GM23338 (cell line): ENCODE data around the gene RABGAP1L.

Source experiments
- CTCF ChIP-seq, 2 experiments: fragments of 200-600 bp in 1 of 2; sonication (generic) in 1 of 2; conservative IDR thresholded peaks; 2 replicates each; pipeline versions ENCODE4 v1.5.1 to v1.6.1; 2016 to 2017; ENCODE audit warnings: antibody characterized with exemption in 2 of 2, low read depth in 2 of 2, mild to moderate bottlenecking in 2 of 2, moderate library complexity in 1 of 2
- ETS1 ChIP-seq: IDR thresholded peaks from 2 replicates; pipeline ENCODE4 v1.6.1; 2016; ENCODE audit warnings: antibody characterized with exemption
- EZH2 ChIP-seq: fragments of 200-600 bp; sonication (generic); IDR thresholded peaks from one replicate; pipeline ENCODE4 v1.8.0; 2017; ENCODE audit warnings: antibody characterized with exemption, mild to moderate bottlenecking, low read depth; ENCODE audit not compliant: unreplicated experiment
- EZH2phosphoT487 ChIP-seq: fragments of 200-600 bp; sonication (generic); IDR thresholded peaks from one replicate; pipeline ENCODE4 v1.8.1; 2018; ENCODE audit warnings: antibody characterized with exemption; ENCODE audit not compliant: unreplicated experiment
- JUNB ChIP-seq: IDR thresholded peaks from one replicate; pipeline ENCODE4 v1.6.1; 2016; ENCODE audit warnings: antibody characterized with exemption; ENCODE audit not compliant: unreplicated experiment
- REST ChIP-seq: IDR thresholded peaks from one replicate; pipeline ENCODE4 v1.6.1; 2018; ENCODE audit warnings: antibody characterized with exemption; ENCODE audit not compliant: unreplicated experiment

DNA sequence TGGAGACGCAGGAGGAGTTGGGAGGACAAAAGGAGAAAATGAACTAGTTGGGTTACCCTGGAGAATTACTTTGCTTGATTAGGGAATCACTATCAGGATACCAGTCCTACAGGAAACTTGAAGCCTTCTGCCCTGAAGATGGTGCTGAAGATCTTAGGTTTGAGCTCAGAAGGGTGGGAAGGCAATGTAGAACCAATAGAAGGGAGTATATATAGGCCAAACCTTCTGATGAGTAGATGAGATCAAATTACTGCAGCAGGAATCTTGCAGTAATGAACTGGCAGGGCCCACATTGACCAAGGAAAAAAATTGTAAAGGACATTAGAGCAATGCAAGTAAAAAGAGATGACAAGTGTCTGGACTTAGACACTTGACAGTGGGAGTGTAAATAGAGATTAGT is 724.1 kb downstream of the RABGAP1L start:
- TF ChIP-seq JUNB (no peak), CTCF (conservative IDR thresholded peaks at IDR 0.05; ENCODE audit: low read depth in 2 of 2) (peak; percentile 29 to 64), EZH2 (no peak), EZH2phosphoT487 (no peak), REST (no peak), ETS1 (no peak)
